Melanocyte of skin (primary cell): Measurements from ENCODE around the gene ERV3-1. TPM values are rescaled to one million over a fixed set of nuclear protein-coding genes. Genes with fewer than 3 reads are reported as not detected.

Experiments
- small RNA-seq, 2 donors: library from RNA; depleted of rRNA; stranded (forward); fragments of <200 nt; gene quantifications; one replicate each; pipeline ENCODE3, GENCODE V24; 2012
- total RNA-seq, 2 donors: library from RNA; depleted of rRNA; stranded (reverse); fragments of >200 nt; gene quantifications; 2 replicates each; pipeline ENCODE4 v1.2.3, GENCODE V29; 2012

ERV3-1 gene
- total RNA-seq: 1 to 10 TPM; 3.3 to 4.5 TPM

GRCh38 chr7:65006094-65006992 is at the start of gene ERV3-1:
TSS of gene ERV3-1 (minus strand) at chr7:65006687. CDS start at chr7:64993026, 13,661 bp downstream.

GRCh38 chr7:64990936-64991335 is 15.6 kb downstream of the ERV3-1 start, which contains the start of gene ZNF117:
TSS of gene ZNF117 (minus strand) at chr7:64991036.

Small RNAs within 50 kb of the gene (small RNA-seq; reads per million reads assigned to genes)
- gene RNU6-1229P: 0 reads per million in 2 donors

Other genes with a start within 250 kb of the ERV3-1 start
- 1 to 10 TPM; 5.0 to 5.5 TPM for gene ZNF138, start 212.3 kb downstream of the ERV3-1 start, total RNA-seq
- gene ZNF273, start 103.4 kb downstream of the ERV3-1 start, total RNA-seq: 1 to 10 TPM; 2.8 to 4.3 TPM
- gene ZNF117, start 15.7 kb downstream of the ERV3-1 start, total RNA-seq: 1 to 10 TPM in 1 of 2 donors, under 1 TPM in 1; 1.00 to 3.1 TPM